ENCODE results near the gene SLC6A2.
"Not testable (repeated sequence)": the region's sequence is repeated elsewhere in the genome, so short reads cannot be mapped to it uniquely, and the experiment has no call there.

The SLC6A2 gene

GRCh38 chr16:55709801-55710200 lies 54.0 kb downstream of the SLC6A2 start:
- in situ Hi-C loops (cut with MboI; ENCODE audit: low sequenced_read_pairs), result loop anchor here (5.0 kb wide), 1 partner anchor 132 kb away; no protein-coding TSS in a partner anchor

GRCh38 chr16:55710466-55710865 lies 54.7 kb downstream of the SLC6A2 start:
- in situ Hi-C loops (cut with MboI; ENCODE audit: low sequenced_read_pairs), result loop anchor here (5.0 kb wide), 1 partner anchor 132 kb away; no protein-coding TSS in a partner anchor

- in situ Hi-C loops (cut with MboI; ENCODE audit: low sequenced_read_pairs), result loop anchor here (5.0 kb wide), 1 partner anchor 130 kb away; no protein-coding TSS in a partner anchor
These were observed 56.4 kb downstream of the SLC6A2 start for GRCh38 chr16:55711959-55712876.

GRCh38 chr16:55713103-55713502 lies 57.3 kb downstream of the SLC6A2 start:
- in situ Hi-C loops (cut with MboI; ENCODE audit: low sequenced_read_pairs), result loop anchor here (5.0 kb wide), 1 partner anchor 129 kb away; no protein-coding TSS in a partner anchor

- in situ Hi-C loops (cut with MboI; ENCODE audit: low sequenced_read_pairs), result no loop called here
These were observed 61.5 kb downstream of the SLC6A2 start for GRCh38 chr16:55717326-55717725.

- in situ Hi-C loops (cut with MboI; ENCODE audit: low sequenced_read_pairs), result no loop called here
These were observed 69.4 kb downstream of the SLC6A2 start for GRCh38 chr16:55725055-55725777.

- in situ Hi-C loops (cut with MboI; ENCODE audit: low sequenced_read_pairs), result no loop called here
These were observed 73.0 kb downstream of the SLC6A2 start for GRCh38 chr16:55728797-55729196.

- in situ Hi-C loops (cut with MboI; ENCODE audit: low sequenced_read_pairs), result no loop called here
These were observed 74.3 kb downstream of the SLC6A2 start for GRCh38 chr16:55730115-55730514.

- in situ Hi-C loops (cut with MboI; ENCODE audit: low sequenced_read_pairs), result no loop called here
These were observed 76.7 kb downstream of the SLC6A2 start for GRCh38 chr16:55732496-55732895.

GRCh38 chr16:55734665-55735064 lies 78.9 kb downstream of the SLC6A2 start:
- in situ Hi-C loops (cut with MboI; ENCODE audit: low sequenced_read_pairs), result no loop called here

- in situ Hi-C loops (cut with MboI; ENCODE audit: low sequenced_read_pairs), result no loop called here
These were observed 79.5 kb downstream of the SLC6A2 start for GRCh38 chr16:55735120-55735781.

- in situ Hi-C loops (cut with MboI; ENCODE audit: low sequenced_read_pairs), result no loop called here
These were observed 80.9 kb downstream of the SLC6A2 start for GRCh38 chr16:55736671-55737070.

GRCh38 chr16:55737318-55737717 lies 81.5 kb downstream of the SLC6A2 start:
- in situ Hi-C loops (cut with MboI; ENCODE audit: low sequenced_read_pairs), result no loop called here

GRCh38 chr16:55737966-55738365 lies 82.2 kb downstream of the SLC6A2 start:
- in situ Hi-C loops (cut with MboI; ENCODE audit: low sequenced_read_pairs), result no loop called here

- in situ Hi-C loops (cut with MboI; ENCODE audit: low sequenced_read_pairs), result no loop called here
These were observed 90.3 kb downstream of the SLC6A2 start for GRCh38 chr16:55746081-55746480.

- in situ Hi-C loops (cut with MboI; ENCODE audit: low sequenced_read_pairs), result no loop called here
These were observed 92.0 kb downstream of the SLC6A2 start for GRCh38 chr16:55747785-55748184.

- in situ Hi-C loops (cut with MboI; ENCODE audit: low sequenced_read_pairs), result not testable (repeated sequence)
These were observed 96.8 kb downstream of the SLC6A2 start for GRCh38 chr16:55752465-55753144.

- in situ Hi-C loops (cut with MboI; ENCODE audit: low sequenced_read_pairs), result not testable (repeated sequence)
These were observed 97.4 kb downstream of the SLC6A2 start for GRCh38 chr16:55753145-55753631.
